Stimulated activated naive CD4-positive, alpha-beta T cell (primary cell): Measurements from ENCODE around the gene PRKAR2A.

ENCODE experiments used
- DNase-seq, 6 experiments: peaks; one replicate each; lab custom pipeline; 2025; lab: John Stamatoyannopoulos, UW

The PRKAR2A gene

GRCh38 chr3:48847504-48848423 is at the start of gene PRKAR2A:
Gene PRKAR2A, minus strand, starts transcription at chr3:48847874. Its CDS starts 278 bp downstream, at chr3:48847596.
- DNase-seq = peak; percentile 44 to 68 (median 64)

GRCh38 chr3:48896936-48897335 is 49.3 kb upstream of the PRKAR2A start:
- DNase-seq = no peak

- DNase-seq = no peak
Measured at GRCh38 chr3:48894516-48894915, 46.8 kb upstream of the PRKAR2A start.

- no peak for DNase-seq
Measured at GRCh38 chr3:48891606-48892005, 43.9 kb upstream of the PRKAR2A start.

- DNase-seq = no peak
Measured at GRCh38 chr3:48885753-48886152, 38.1 kb upstream of the PRKAR2A start.

- no peak for DNase-seq
Measured at GRCh38 chr3:48881652-48882114, 34.0 kb upstream of the PRKAR2A start.

- DNase-seq = no peak
Measured at GRCh38 chr3:48881006-48881405, 33.3 kb upstream of the PRKAR2A start.

- DNase-seq = no peak
Measured at GRCh38 chr3:48879994-48880377, 32.3 kb upstream of the PRKAR2A start.

- DNase-seq = no peak
Measured at GRCh38 chr3:48879307-48879993, 31.8 kb upstream of the PRKAR2A start.

- DNase-seq = no peak
Measured at GRCh38 chr3:48877671-48878070, 30.0 kb upstream of the PRKAR2A start.

GRCh38 chr3:48863122-48863521 is 15.4 kb upstream of the PRKAR2A start:
- no peak for DNase-seq

- DNase-seq = no peak
Measured at GRCh38 chr3:48859206-48859605, 11.5 kb upstream of the PRKAR2A start.

- DNase-seq = no peak
Measured at GRCh38 chr3:48858709-48859108, 11.0 kb upstream of the PRKAR2A start.

GRCh38 chr3:48857641-48858040 is 10.0 kb upstream of the PRKAR2A start:
- no peak for DNase-seq

GRCh38 chr3:48856469-48856868 is 8.8 kb upstream of the PRKAR2A start:
- no peak for DNase-seq

- no peak for DNase-seq
Measured at GRCh38 chr3:48855681-48856447, 8.2 kb upstream of the PRKAR2A start.

- DNase-seq = no peak
Measured at GRCh38 chr3:48852151-48852550, 4.5 kb upstream of the PRKAR2A start.

GRCh38 chr3:48851407-48851806 is 3.7 kb upstream of the PRKAR2A start:
- DNase-seq = no peak

- DNase-seq = no peak
Measured at GRCh38 chr3:48848816-48849515, 1.3 kb upstream of the PRKAR2A start.

GRCh38 chr3:48847053-48847503 is 596 bp downstream of the PRKAR2A start:
- peak; percentile 22 to 60 (median 52) for DNase-seq

- no peak for DNase-seq
Measured at GRCh38 chr3:48845170-48845569, 2.5 kb downstream of the PRKAR2A start.

GRCh38 chr3:48837163-48837562 is 10.5 kb downstream of the PRKAR2A start:
- no peak for DNase-seq
